ENCODE measurements around the gene QSER1.

DNA sequence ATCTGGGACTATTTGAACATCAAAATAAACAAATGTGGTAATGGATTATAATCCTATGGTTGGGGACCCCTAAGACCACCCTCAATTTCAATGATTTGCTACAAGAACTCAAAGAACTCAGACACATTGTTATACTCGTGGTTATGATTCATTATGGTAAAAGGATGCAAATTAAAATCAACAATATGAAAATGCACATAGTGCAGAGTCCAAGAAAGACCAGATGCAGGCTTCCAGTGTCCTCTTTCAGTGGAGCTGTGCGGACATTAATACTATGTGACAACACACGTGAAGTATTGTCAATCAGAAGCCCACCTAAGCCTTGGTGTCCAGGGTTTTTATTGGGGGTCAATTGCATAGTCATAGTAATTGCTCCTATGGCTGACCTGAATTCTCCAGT lies 9.2 kb upstream of the QSER1 start:
- TF ChIP-seq GATA2 (IDR thresholded peaks at IDR 0.05; ENCODE audit: low read depth, low read length): no peak
- no peak for TF ChIP-seq GATA3 (IDR thresholded peaks at IDR 0.05; ENCODE audit: low read depth, low read length)
